PC-3 (cell line): ENCODE data around the gene AKAP13. TPM values are rescaled to one million over a fixed set of nuclear protein-coding genes. Genes with fewer than 3 reads are reported as not detected.

Experiments used
- ATAC-seq: fragments of 200-7000 bp; cut with Tn5 transposase; 2 replicates; pipeline ENCODE4 v1.9.1; 2020; ENCODE audit warnings: mild to moderate bottlenecking, moderate library complexity
- BruUV-seq: library from RNA; stranded (reverse); fragments of 400-500 nt; replicated peaks from 2 replicates; lab custom pipeline; 2021; lab: Mats Ljungman, UMichigan
- CTCF ChIA-PET: fragments of 300-600 bp; sonication (Branson Sonifier 250); formaldehyde crosslinking; loops from one replicate; lab custom pipeline; 2022; ENCODE audit warnings: antibody characterized with exemption; lab: Charles Lee
- POLR2A ChIA-PET: fragments of 300-600 bp; sonication (Branson Sonifier 250); formaldehyde crosslinking; loops from one replicate; lab custom pipeline; 2022; ENCODE audit warnings: antibody characterized with exemption; ENCODE audit not compliant: unreplicated experiment; lab: Charles Lee
- DNase-seq: peaks from one replicate; pipeline ENCODE4 v3.0.0-alpha.2; 2015
- H2AFZ ChIP-seq: fragments of 300-600 bp; sonication (generic); 2 replicates; pipeline ENCODE4 v1.6.0; 2016; ENCODE audit warnings: antibody characterized with exemption, low read length
- H3F3A ChIP-seq: fragments of 300-600 bp; sonication (generic); one replicate; pipeline ENCODE4 v1.6.0; 2017; ENCODE audit warnings: antibody characterized with exemption, low read length, control low read depth, mild to moderate bottlenecking; ENCODE audit not compliant: unreplicated experiment
- H3K27ac ChIP-seq: fragments of 300-600 bp; sonication (generic); 2 replicates; pipeline ENCODE4 v1.5.1; 2016; ENCODE audit warnings: mild to moderate bottlenecking, low read length
- H3K27me3 ChIP-seq: fragments of 300-600 bp; sonication (generic); 2 replicates; pipeline ENCODE4 v1.6.1; 2016; ENCODE audit warnings: low read length, mixed read lengths
- H3K36me3 ChIP-seq: fragments of 300-600 bp; sonication (generic); 2 replicates; pipeline ENCODE4 v1.6.1; 2016; ENCODE audit warnings: low read depth, mixed run types, low read length, mixed read lengths
- H3K4me1 ChIP-seq: fragments of 300-600 bp; sonication (generic); 2 replicates; pipeline ENCODE4 v1.5.1; 2016; ENCODE audit warnings: low read length; ENCODE audit not compliant: insufficient read depth
- H3K4me2 ChIP-seq: fragments of 300-600 bp; sonication (generic); 2 replicates; pipeline ENCODE4 v1.6.0; 2016; ENCODE audit warnings: low read length
- H3K4me3 ChIP-seq: fragments of 300-600 bp; sonication (generic); 2 replicates; pipeline ENCODE4 v1.5.1; 2016; ENCODE audit warnings: mild to moderate bottlenecking, low read length, mixed read lengths
- H3K79me2 ChIP-seq: fragments of 300-600 bp; sonication (generic); 2 replicates; pipeline ENCODE4 v1.6.1; 2017; ENCODE audit warnings: low read length, mixed read lengths
- H3K9ac ChIP-seq: fragments of 300-600 bp; sonication (generic); 2 replicates; pipeline ENCODE4 v1.6.0; 2016; ENCODE audit warnings: mild to moderate bottlenecking, low read length
- H3K9me2 ChIP-seq: fragments of 300-600 bp; sonication (generic); replicated peaks from 2 replicates; pipeline ENCODE4 v1.6.1; 2016; ENCODE audit warnings: mixed run types, low read length, mixed read lengths
- H3K9me3 ChIP-seq: fragments of 300-600 bp; sonication (generic); 2 replicates; pipeline ENCODE4 v1.6.1; 2016; ENCODE audit warnings: low read length, mixed read lengths
- H4K20me1 ChIP-seq: fragments of 300-600 bp; sonication (generic); 2 replicates; pipeline ENCODE4 v1.6.1; 2016; ENCODE audit warnings: low read length, mixed read lengths
- CTCF ChIP-seq: fragments of 300-600 bp; sonication (generic); conservative IDR thresholded peaks from 2 replicates; pipeline ENCODE4 v1.5.1; 2017; ENCODE audit warnings: antibody characterized with exemption, low read depth, mild to moderate bottlenecking, low read length
- EZH2 ChIP-seq: fragments of 300-600 bp; sonication (generic); IDR thresholded peaks from one replicate; pipeline ENCODE4 v1.6.1; 2017; ENCODE audit warnings: antibody characterized with exemption, mild to moderate bottlenecking, low read length; ENCODE audit not compliant: unreplicated experiment
- EZH2phosphoT487 ChIP-seq: fragments of 300-600 bp; sonication (generic); IDR thresholded peaks from 2 replicates; pipeline ENCODE4 v1.6.1; 2018; ENCODE audit warnings: mild to moderate bottlenecking, antibody characterized with exemption, low read length, borderline replicate concordance
- intact Hi-C: fragments of 100-400 bp; cut with micrococcal nuclease; formaldehyde crosslinking; loops from 2 replicates; pipeline ENCODE4 v1.9.0; 2023
- total RNA-seq: library from RNA; depleted of rRNA; stranded (reverse); fragments of >200 nt; gene quantifications from 2 replicates; pipeline ENCODE4 v1.2.3, GENCODE V29; 2014

The AKAP13 gene
- total RNA-seq, 1 experiment from 2014 or later, result 36.8 TPM

- no TSS peak for BruUV-seq
- H3K4me2 ChIP-seq, result no peak overlapping the region
- no peaks in the 10 kb centered on the region for H3K9me2 ChIP-seq
- no peak overlapping the region for H3K27ac ChIP-seq
- no peaks in the 10 kb centered on the region for H3F3A ChIP-seq
- peaks cover 3% of the 10 kb centered on the region; the same call in 1 of the 2 replicates for H4K20me1 ChIP-seq
- no peaks in the 10 kb centered on the region for H3K9me3 ChIP-seq
- DNase-seq (no peak), ATAC-seq (no peak)
- no peaks in the 10 kb centered on the region for H3K36me3 ChIP-seq
- TF ChIP-seq CTCF (no peak), EZH2 (no peak), EZH2phosphoT487 (no peak)
- H3K4me1 ChIP-seq, result peaks cover 22% of the 10 kb centered on the region
- H3K79me2 ChIP-seq, result peaks cover 34% of the 10 kb centered on the region
- no peak overlapping the region for H3K4me3 ChIP-seq
- intact Hi-C loops, result no loop called here
- ChIA-PET CTCF (no interaction called here), POLR2A (no interaction called here)
- H3K27me3 ChIP-seq, result no peaks in the 10 kb centered on the region
- H2AFZ ChIP-seq, result no peak overlapping the region
- no peak overlapping the region for H3K9ac ChIP-seq
Observed at GRCh38 chr15:85597155-85597815, 216.9 kb downstream of the AKAP13 start.

- BruUV-seq, result no TSS peak
- Histone ChIP-seq H3K4me1 (peaks cover 13% of the 10 kb centered on the region), H3K27ac (no peak overlapping the region), H3K36me3 (0 out of 2 replicates have a peak, but pooled peaks cover 3% of the 10 kb centered on the region), H4K20me1 (peaks cover 3% of the 10 kb centered on the region; the same call in 1 of the 2 replicates), H3K4me3 (no peak overlapping the region), H3K4me2 (no peak overlapping the region), H3K9ac (no peak overlapping the region), H3F3A (no peaks in the 10 kb centered on the region), H2AFZ (no peak overlapping the region), H3K79me2 (peaks cover 27% of the 10 kb centered on the region), H3K9me2 (no peaks in the 10 kb centered on the region), H3K27me3 (no peaks in the 10 kb centered on the region), H3K9me3 (no peaks in the 10 kb centered on the region)
- ChIA-PET CTCF (no interaction called here), POLR2A (no interaction called here)
- DNase-seq (no peak), ATAC-seq (no peak)
- TF ChIP-seq EZH2phosphoT487 (no peak), EZH2 (no peak), CTCF (no peak)
- intact Hi-C loops, result no loop called here
Observed at GRCh38 chr15:85598219-85598618, 217.8 kb downstream of the AKAP13 start.

- no peak overlapping the region for H3K9ac ChIP-seq
- no peaks in the 10 kb centered on the region for H3F3A ChIP-seq
- intact Hi-C loops, result no loop called here
- no peak overlapping the region for H3K4me2 ChIP-seq
- H3K4me1 ChIP-seq, result peaks cover 13% of the 10 kb centered on the region
- ChIA-PET CTCF (no interaction called here), POLR2A (no interaction called here)
- DNase-seq, result no peak
- no peaks in the 10 kb centered on the region for H3K9me2 ChIP-seq
- no peaks in the 10 kb centered on the region for H3K9me3 ChIP-seq
- no TSS peak for BruUV-seq
- H3K27ac ChIP-seq, result no peak overlapping the region
- TF ChIP-seq EZH2phosphoT487 (no peak), EZH2 (no peak), CTCF (no peak)
- H3K4me3 ChIP-seq, result no peak overlapping the region
- no peak overlapping the region for H2AFZ ChIP-seq
- no peak for ATAC-seq
- H3K36me3 ChIP-seq, result 0 out of 2 replicates have a peak, but pooled peaks cover 3% of the 10 kb centered on the region
- peaks cover 20% of the 10 kb centered on the region for H3K79me2 ChIP-seq
- H4K20me1 ChIP-seq, result peaks cover 3% of the 10 kb centered on the region; the same call in 1 of the 2 replicates
- no peaks in the 10 kb centered on the region for H3K27me3 ChIP-seq
Observed at GRCh38 chr15:85598718-85599398, 218.5 kb downstream of the AKAP13 start.
